Caco-2 (cell line): Measurements from ENCODE around the gene GAPDHS. TPM values are rescaled to one million over a fixed set of nuclear protein-coding genes. Genes with fewer than 3 reads are reported as not detected.

Experiments
- BruUV-seq: library from RNA; stranded (reverse); fragments of 400-500 nt; replicated peaks from 2 replicates; lab custom pipeline; 2021; lab: Mats Ljungman, UMichigan
- CTCF ChIA-PET: fragments of 300-600 bp; sonication (Branson Sonifier 250); formaldehyde crosslinking; loops from one replicate; lab custom pipeline; 2022; ENCODE audit warnings: antibody characterized with exemption; lab: Charles Lee
- POLR2A ChIA-PET: fragments of 300-600 bp; sonication (Branson Sonifier 250); formaldehyde crosslinking; loops from one replicate; lab custom pipeline; 2022; ENCODE audit warnings: antibody characterized with exemption; lab: Charles Lee
- DNase-seq, 2 experiments: peaks; one replicate each; pipeline versions ENCODE4 v3.0.0 to v3.0.0-alpha.2; 2020 to 2022
- H3K27me3 ChIP-seq: replicated peaks from 2 replicates; pipeline ENCODE4 v1.6.0; 2011; ENCODE audit warnings: low read length; ENCODE audit not compliant: control insufficient read depth, insufficient read depth
- H3K36me3 ChIP-seq: 2 replicates; pipeline ENCODE4 v1.5.1; 2011; ENCODE audit warnings: low read length; ENCODE audit not compliant: control insufficient read depth, insufficient read depth
- H3K4me1 ChIP-seq: fragments of 250-450 bp; sonication (Bioruptor Pico); 2 replicates; pipeline ENCODE4 v1.5.1; 2020; ENCODE audit warnings: mild to moderate bottlenecking
- H3K4me3 ChIP-seq: 2 replicates; pipeline ENCODE4 v1.5.1; 2011; ENCODE audit warnings: low read depth, mild to moderate bottlenecking, control low read depth, low read length
- H3K9me3 ChIP-seq: fragments of 250-450 bp; sonication (Bioruptor Pico); 2 replicates; pipeline ENCODE4 v1.5.1; 2020; ENCODE audit warnings: mild to moderate bottlenecking, moderate library complexity
- H3K27ac Mint-ChIP-seq: one replicate; pipeline ENCODE4 v1.8.0; 2022; ENCODE audit warnings: mixed read lengths; ENCODE audit not compliant: unreplicated experiment
- H3K27me3 Mint-ChIP-seq: one replicate; pipeline ENCODE4 v1.8.0; 2022; ENCODE audit warnings: mixed read lengths; ENCODE audit not compliant: insufficient read depth, unreplicated experiment
- H3K36me3 Mint-ChIP-seq: one replicate; pipeline ENCODE4 v1.8.0; 2022; ENCODE audit warnings: mild to moderate bottlenecking, mixed read lengths; ENCODE audit not compliant: insufficient read depth, unreplicated experiment
- H3K4me1 Mint-ChIP-seq: one replicate; pipeline ENCODE4 v1.8.0; 2022; ENCODE audit warnings: low read depth, mixed read lengths; ENCODE audit not compliant: unreplicated experiment
- H3K4me3 Mint-ChIP-seq: one replicate; pipeline ENCODE4 v1.8.0; 2022; ENCODE audit warnings: mild to moderate bottlenecking, moderate library complexity, mixed read lengths; ENCODE audit not compliant: unreplicated experiment
- H3K9me3 Mint-ChIP-seq: one replicate; pipeline ENCODE4 v1.8.0; 2022; ENCODE audit warnings: mixed read lengths; ENCODE audit not compliant: unreplicated experiment
- CTCF ChIP-seq, 2 experiments: fragments of 200-600 bp in 1 of 2; IDR thresholded peaks; 1 replicate in 1 of 2; 2 replicates in 1 of 2; pipeline versions ENCODE4 v1.5.1 to v1.8.0; 2011 to 2022; ENCODE audit warnings: antibody characterized with exemption in 1 of 2, control low read depth in 1 of 2, inconsistent platforms in 1 of 2, low read depth in 1 of 2, low read length in 1 of 2, mild to moderate bottlenecking in 1 of 2, moderate library complexity in 1 of 2; ENCODE audit not compliant: insufficient read depth in 1 of 2, severe bottlenecking in 1 of 2, unreplicated experiment in 1 of 2
- intact Hi-C: fragments of 100-400 bp; cut with micrococcal nuclease; formaldehyde crosslinking; loops from one replicate; pipeline ENCODE4 v1.10.0; 2022; ENCODE audit not compliant: unreplicated experiment
- total RNA-seq: library from RNA; stranded (reverse); gene quantifications from 2 replicates; pipeline ENCODE4 v1.2.3, GENCODE V29; 2022

GAPDHS gene
- total RNA-seq, 1 experiment from 2014 or later, result not detected

DNA sequence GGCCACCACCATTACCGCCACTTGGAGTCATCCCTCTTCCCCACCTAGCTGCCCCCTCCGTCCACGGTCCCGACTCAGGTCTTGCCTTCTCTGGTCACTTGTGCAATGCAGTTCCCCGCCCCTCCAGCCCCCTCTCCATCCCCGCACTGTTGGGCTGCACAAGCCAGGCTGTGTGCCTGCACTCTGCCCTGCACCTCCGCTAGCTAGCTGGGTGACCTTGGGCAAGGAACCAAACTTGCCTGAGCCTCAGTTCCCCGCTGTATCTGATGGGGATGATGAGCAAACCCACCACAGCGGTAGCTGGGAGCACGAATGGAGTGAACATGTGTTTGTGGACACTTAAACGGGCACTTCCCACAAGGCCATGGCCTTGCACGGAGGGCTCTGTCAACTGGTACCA, 6.6 kb downstream of the GAPDHS start:
- H3K9me3 Mint-ChIP-seq, result no peaks in the 10 kb centered on the region
- H3K27ac Mint-ChIP-seq, result no peak overlapping the region
- H3K4me1 ChIP-seq, result peaks cover 7% of the 10 kb centered on the region; the same call in 1 of the 2 replicates
- H3K4me1 Mint-ChIP-seq, result peaks cover 6% of the 10 kb centered on the region
- no peak overlapping the region for H3K4me3 ChIP-seq
- no TSS peak for BruUV-seq
- no peaks in the 10 kb centered on the region for H3K27me3 Mint-ChIP-seq
- H3K9me3 ChIP-seq, result no peaks in the 10 kb centered on the region
- H3K4me3 Mint-ChIP-seq, result no peak overlapping the region
- H3K36me3 ChIP-seq, result no peaks in the 10 kb centered on the region
- no peak for DNase-seq
- TF ChIP-seq CTCF (IDR thresholded peaks at IDR 0.05; ENCODE audit: insufficient read depth in 1 of 2, low read depth in 1 of 2, low read length in 1 of 2, severe bottlenecking in 1 of 2, unreplicated experiment in 1 of 2), result no peak
- intact Hi-C loops, result no loop called here
- no peaks in the 10 kb centered on the region for H3K27me3 ChIP-seq
- ChIA-PET POLR2A (no interaction called here), CTCF (no interaction called here)
- no peaks in the 10 kb centered on the region for H3K36me3 Mint-ChIP-seq

- Histone ChIP-seq H3K4me1 (peaks cover 7% of the 10 kb centered on the region; the same call in 1 of the 2 replicates), H3K9me3 (no peaks in the 10 kb centered on the region), H3K27me3 (no peaks in the 10 kb centered on the region), H3K36me3 (no peaks in the 10 kb centered on the region), H3K4me3 (no peak overlapping the region)
- ChIA-PET CTCF (no interaction called here), POLR2A (no interaction called here)
- no peak overlapping the region for H3K27ac Mint-ChIP-seq
- TF ChIP-seq CTCF (IDR thresholded peaks at IDR 0.05; ENCODE audit: insufficient read depth in 1 of 2, low read depth in 1 of 2, low read length in 1 of 2, severe bottlenecking in 1 of 2, unreplicated experiment in 1 of 2), result no peak
- H3K4me3 Mint-ChIP-seq, result no peak overlapping the region
- BruUV-seq, result no TSS peak
- no peaks in the 10 kb centered on the region for H3K27me3 Mint-ChIP-seq
- H3K36me3 Mint-ChIP-seq, result no peaks in the 10 kb centered on the region
- H3K9me3 Mint-ChIP-seq, result no peaks in the 10 kb centered on the region
- intact Hi-C loops, result no loop called here
- no peak for DNase-seq
- H3K4me1 Mint-ChIP-seq, result peaks cover 6% of the 10 kb centered on the region
These were observed 7.2 kb downstream of the GAPDHS start for GRCh38 chr19:35540356-35540927.

- CTCF ChIA-PET, result no interaction called here
- POLR2A ChIA-PET, result no interaction called here
These were observed 9.0 kb downstream of the GAPDHS start for GRCh38 chr19:35542209-35542608.

More at GRCh38 chr19:35542209-35542608, 9.0 kb downstream of the GAPDHS start:
- H3K4me3 Mint-ChIP-seq, result no peak overlapping the region
- H3K9me3 Mint-ChIP-seq, result no peaks in the 10 kb centered on the region
- H3K27ac Mint-ChIP-seq, result no peak overlapping the region
- Histone ChIP-seq H3K27me3 (no peaks in the 10 kb centered on the region), H3K4me3 (no peak overlapping the region), H3K9me3 (no peaks in the 10 kb centered on the region), H3K4me1 (peaks cover 14% of the 10 kb centered on the region), H3K36me3 (peaks cover under 1% of the 10 kb centered on the region; the same call in 1 of the 2 replicates)
- intact Hi-C loops, result no loop called here
- TF ChIP-seq CTCF (IDR thresholded peaks at IDR 0.05; ENCODE audit: insufficient read depth in 1 of 2, low read depth in 1 of 2, low read length in 1 of 2, severe bottlenecking in 1 of 2, unreplicated experiment in 1 of 2), result no peak
- no TSS peak for BruUV-seq
- H3K36me3 Mint-ChIP-seq, result peaks cover 10% of the 10 kb centered on the region
- H3K4me1 Mint-ChIP-seq, result peaks cover 17% of the 10 kb centered on the region
- no peak for DNase-seq
- H3K27me3 Mint-ChIP-seq, result no peaks in the 10 kb centered on the region
